ENCODE data around the gene ALG14.

ALG14 gene

GRCh38 chr1:95034506-95034905 lies 38.2 kb downstream of the ALG14 start:
- no peak for DNase-seq (ENCODE audit: low read depth)
- H3K4me3 ChIP-seq (ENCODE audit: low read depth, low read length), result no peak overlapping the region
- TF ChIP-seq CTCF (IDR thresholded peaks at IDR 0.05; ENCODE audit: low read depth, low read length, missing control alignments), result no peak

GRCh38 chr1:95033843-95034242 lies 38.9 kb downstream of the ALG14 start:
- no peak for DNase-seq (ENCODE audit: low read depth)
- no peak for TF ChIP-seq CTCF (IDR thresholded peaks at IDR 0.05; ENCODE audit: low read depth, low read length, missing control alignments)
- no peak overlapping the region for H3K4me3 ChIP-seq (ENCODE audit: low read depth, low read length)

- no peak for DNase-seq (ENCODE audit: low read depth)
- TF ChIP-seq CTCF (IDR thresholded peaks at IDR 0.05; ENCODE audit: low read depth, low read length, missing control alignments), result no peak
- no peak overlapping the region for H3K4me3 ChIP-seq (ENCODE audit: low read depth, low read length)
Observed at GRCh38 chr1:95029532-95029931, 43.2 kb downstream of the ALG14 start.

GRCh38 chr1:95028954-95029353 lies 43.8 kb downstream of the ALG14 start:
- no peak for DNase-seq (ENCODE audit: low read depth)
- H3K4me3 ChIP-seq (ENCODE audit: low read depth, low read length), result no peak overlapping the region
- no peak for TF ChIP-seq CTCF (IDR thresholded peaks at IDR 0.05; ENCODE audit: low read depth, low read length, missing control alignments)

- H3K4me3 ChIP-seq (ENCODE audit: low read depth, low read length), result no peak overlapping the region
- no peak for TF ChIP-seq CTCF (IDR thresholded peaks at IDR 0.05; ENCODE audit: low read depth, low read length, missing control alignments)
- DNase-seq (ENCODE audit: low read depth), result no peak
Observed at GRCh38 chr1:95027046-95027445, 45.7 kb downstream of the ALG14 start.

GRCh38 chr1:95023399-95024043 lies 49.2 kb downstream of the ALG14 start:
- no peak for DNase-seq (ENCODE audit: low read depth)
- no peak overlapping the region for H3K4me3 ChIP-seq (ENCODE audit: low read depth, low read length)
- no peak for TF ChIP-seq CTCF (IDR thresholded peaks at IDR 0.05; ENCODE audit: low read depth, low read length, missing control alignments)

GRCh38 chr1:95022644-95022926 lies 50.2 kb downstream of the ALG14 start:
- H3K4me3 ChIP-seq (ENCODE audit: low read depth, low read length), result no peak overlapping the region
- no peak for TF ChIP-seq CTCF (IDR thresholded peaks at IDR 0.05; ENCODE audit: low read depth, low read length, missing control alignments)
- no peak for DNase-seq (ENCODE audit: low read depth)
